ENCODE measurements around the gene HGD. TPM values are rescaled to one million over a fixed set of nuclear protein-coding genes. Genes with fewer than 3 reads are reported as not detected.
A peak's percentile ranks its signal among the peaks of the same experiment; 100 is the strongest.

The HGD gene
- total RNA-seq, 1 experiment from 2014 or later, result 23.0 TPM

DNA sequence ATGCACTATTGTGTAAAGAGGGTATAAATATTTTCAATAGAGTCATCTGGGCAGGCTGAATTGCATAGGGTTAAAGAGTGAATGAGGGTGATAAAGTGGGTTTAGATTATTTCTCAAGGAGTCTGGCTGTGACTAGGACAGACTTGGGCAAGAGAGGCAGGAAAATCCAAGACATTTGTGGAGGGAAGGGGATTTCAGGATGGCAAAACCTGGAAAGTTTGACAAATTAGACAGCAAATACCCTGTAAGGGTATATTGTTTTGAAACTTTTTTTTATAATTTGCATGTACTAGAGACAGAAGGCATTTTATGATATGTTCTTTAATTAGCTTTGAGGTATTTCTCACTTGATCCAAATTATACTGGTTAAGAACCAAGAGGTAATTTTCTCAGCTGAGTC, 17.1 kb downstream of the HGD start:
- no peak overlapping the region for H3K4me3 Mint-ChIP-seq (ENCODE audit: low read depth, unreplicated experiment)
- no TSS peak for BruUV-seq (replicated peaks)
- DNase-seq, result no peak
- TF ChIP-seq CTCF (IDR thresholded peaks at IDR 0.05; ENCODE audit: unreplicated experiment), result no peak
- no peaks in the 10 kb centered on the region for H3K36me3 Mint-ChIP-seq (ENCODE audit: insufficient read depth, unreplicated experiment)
- intact Hi-C loops (cut with micrococcal nuclease; ENCODE audit: unreplicated experiment), result no loop called here
- no peaks in the 10 kb centered on the region for H3K27me3 Mint-ChIP-seq (ENCODE audit: unreplicated experiment)
- peaks cover 10% of the 10 kb centered on the region for H3K4me1 Mint-ChIP-seq (ENCODE audit: low read depth, unreplicated experiment)
- H3K27ac Mint-ChIP-seq (ENCODE audit: unreplicated experiment), result no peak overlapping the region
- CTCF ChIA-PET, result no interaction called here
- peaks cover 6% of the 10 kb centered on the region for H3K9me3 Mint-ChIP-seq (ENCODE audit: low read depth, unreplicated experiment)

DNA sequence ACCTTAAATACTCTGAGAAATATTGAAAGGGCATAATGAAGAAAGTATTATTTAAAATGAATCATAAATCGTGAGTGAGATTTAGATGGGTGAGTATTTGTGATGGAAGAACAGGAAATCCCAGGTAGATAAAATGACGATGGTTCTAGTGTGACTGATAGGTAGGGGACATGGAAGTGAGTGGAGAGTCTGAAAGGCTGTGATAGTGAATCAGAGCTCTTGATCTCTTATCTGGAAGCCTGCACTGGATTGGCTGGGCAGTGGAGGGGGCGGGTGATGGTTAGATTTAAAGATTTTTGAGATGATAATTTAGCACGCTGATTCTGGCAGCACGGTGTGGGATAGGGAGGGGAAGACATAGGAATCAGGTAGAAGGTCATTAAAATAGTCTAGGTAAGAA, 20.1 kb downstream of the HGD start:
- CTCF ChIA-PET, result no interaction called here
- peaks cover 8% of the 10 kb centered on the region for H3K9me3 Mint-ChIP-seq (ENCODE audit: low read depth, unreplicated experiment)
- intact Hi-C loops (cut with micrococcal nuclease; ENCODE audit: unreplicated experiment), result no loop called here
- H3K4me1 Mint-ChIP-seq (ENCODE audit: low read depth, unreplicated experiment), result peaks cover 10% of the 10 kb centered on the region
- no peaks in the 10 kb centered on the region for H3K36me3 Mint-ChIP-seq (ENCODE audit: insufficient read depth, unreplicated experiment)
- H3K4me3 Mint-ChIP-seq (ENCODE audit: low read depth, unreplicated experiment), result no peak overlapping the region
- H3K27me3 Mint-ChIP-seq (ENCODE audit: unreplicated experiment), result no peaks in the 10 kb centered on the region
- peak overlapping the region; percentile 5 for H3K27ac Mint-ChIP-seq (ENCODE audit: unreplicated experiment)
- TF ChIP-seq CTCF (IDR thresholded peaks at IDR 0.05; ENCODE audit: unreplicated experiment), result no peak
- BruUV-seq (replicated peaks), result no TSS peak
- no peak for DNase-seq

GRCh38 chr3:120661106-120661905, 20.7 kb downstream of the HGD start:
- Mint-ChIP-seq H3K27ac (ENCODE audit: unreplicated experiment) (peak overlapping the region; percentile 5), H3K36me3 (ENCODE audit: insufficient read depth, unreplicated experiment) (no peaks in the 10 kb centered on the region), H3K4me1 (ENCODE audit: low read depth, unreplicated experiment) (peaks cover 10% of the 10 kb centered on the region), H3K4me3 (ENCODE audit: low read depth, unreplicated experiment) (no peak overlapping the region), H3K27me3 (ENCODE audit: unreplicated experiment) (no peaks in the 10 kb centered on the region), H3K9me3 (ENCODE audit: low read depth, unreplicated experiment) (peaks cover 8% of the 10 kb centered on the region)
- TF ChIP-seq CTCF (IDR thresholded peaks at IDR 0.05; ENCODE audit: unreplicated experiment), result no peak
- no peak for DNase-seq
- CTCF ChIA-PET, result no interaction called here
- intact Hi-C loops (cut with micrococcal nuclease; ENCODE audit: unreplicated experiment), result no loop called here
- no TSS peak for BruUV-seq (replicated peaks)

- CTCF ChIA-PET, result no interaction called here
- no peaks in the 10 kb centered on the region for H3K27me3 Mint-ChIP-seq (ENCODE audit: unreplicated experiment)
- no peaks in the 10 kb centered on the region for H3K36me3 Mint-ChIP-seq (ENCODE audit: insufficient read depth, unreplicated experiment)
- no TSS peak for BruUV-seq (replicated peaks)
- TF ChIP-seq CTCF (IDR thresholded peaks at IDR 0.05; ENCODE audit: unreplicated experiment), result no peak
- no peak overlapping the region for H3K27ac Mint-ChIP-seq (ENCODE audit: unreplicated experiment)
- H3K9me3 Mint-ChIP-seq (ENCODE audit: low read depth, unreplicated experiment), result peaks cover 8% of the 10 kb centered on the region
- H3K4me1 Mint-ChIP-seq (ENCODE audit: low read depth, unreplicated experiment), result peaks cover 10% of the 10 kb centered on the region
- no peak overlapping the region for H3K4me3 Mint-ChIP-seq (ENCODE audit: low read depth, unreplicated experiment)
- intact Hi-C loops (cut with micrococcal nuclease; ENCODE audit: unreplicated experiment), result no loop called here
- DNase-seq, result no peak
Measured at GRCh38 chr3:120659834-120660233, 22.2 kb downstream of the HGD start.

All from Calu3 (cell line).